Type B pancreatic cell (in vitro differentiated cells): ENCODE measurements around the gene RYR2. TPM values are rescaled to one million over a fixed set of nuclear protein-coding genes. Genes with fewer than 3 reads are reported as not detected.

Experiments used
- DNase-seq: peaks from one replicate; pipeline ENCODE4 v3.0.0; 2021; ENCODE audit warnings: mixed read lengths; ENCODE audit not compliant: unreplicated experiment; ENCODE audit errors: extremely low spot score
- H3K27ac Mint-ChIP-seq: 2 replicates; pipeline ENCODE4 v1.8.0; 2021; ENCODE audit warnings: mild to moderate bottlenecking, mixed read lengths
- H3K27me3 Mint-ChIP-seq: 2 replicates; pipeline ENCODE4 v1.8.0; 2021; ENCODE audit warnings: mixed read lengths
- H3K36me3 Mint-ChIP-seq: 2 replicates; pipeline ENCODE4 v1.8.0; 2021; ENCODE audit warnings: mixed read lengths
- H3K4me1 Mint-ChIP-seq: one replicate; pipeline ENCODE4 v1.8.0; 2021; ENCODE audit warnings: mixed read lengths; ENCODE audit not compliant: unreplicated experiment
- H3K4me3 Mint-ChIP-seq: 2 replicates; pipeline ENCODE4 v1.8.0; 2021; ENCODE audit warnings: mild to moderate bottlenecking, mixed read lengths
- H3K9me3 Mint-ChIP-seq: 2 replicates; pipeline ENCODE4 v1.8.0; 2021; ENCODE audit warnings: mixed read lengths
- CTCF ChIP-seq: fragments of 200-600 bp; sonication (generic); conservative IDR thresholded peaks from 2 replicates; pipeline ENCODE4 v1.5.0; 2021; ENCODE audit warnings: antibody characterized with exemption, mild to moderate bottlenecking
- total RNA-seq: library from RNA; stranded (reverse); gene quantifications from 2 replicates; pipeline ENCODE4 v1.2.1, GENCODE V29; 2021; ENCODE audit warnings: low replicate concordance

Gene RYR2
- total RNA-seq, 1 donor from 2014 or later = 0.58 TPM

- DNase-seq = no peak
- H3K27me3 Mint-ChIP-seq = peaks cover 22% of the 10 kb centered on the region
- H3K27ac Mint-ChIP-seq = no peak overlapping the region
- no peaks in the 10 kb centered on the region for H3K9me3 Mint-ChIP-seq
- TF ChIP-seq CTCF = no peak
- H3K36me3 Mint-ChIP-seq = no peaks in the 10 kb centered on the region
- H3K4me1 Mint-ChIP-seq = peaks cover 4% of the 10 kb centered on the region
- H3K4me3 Mint-ChIP-seq = no peak overlapping the region
Observed at GRCh38 chr1:237013608-237014007, 28.4 kb upstream of the RYR2 start.

GRCh38 chr1:237016626-237017025 is 25.4 kb upstream of the RYR2 start:
- Mint-ChIP-seq H3K36me3 (no peaks in the 10 kb centered on the region), H3K4me1 (peaks cover 4% of the 10 kb centered on the region), H3K9me3 (no peaks in the 10 kb centered on the region), H3K4me3 (no peak overlapping the region), H3K27me3 (peaks cover 19% of the 10 kb centered on the region), H3K27ac (no peak overlapping the region)
- no peak for TF ChIP-seq CTCF
- DNase-seq = no peak

GRCh38 chr1:237018896-237019295 is 23.1 kb upstream of the RYR2 start:
- DNase-seq = no peak
- H3K9me3 Mint-ChIP-seq = no peaks in the 10 kb centered on the region
- no peaks in the 10 kb centered on the region for H3K36me3 Mint-ChIP-seq
- no peaks in the 10 kb centered on the region for H3K4me1 Mint-ChIP-seq
- TF ChIP-seq CTCF = no peak
- H3K4me3 Mint-ChIP-seq = no peak overlapping the region
- peaks cover 19% of the 10 kb centered on the region for H3K27me3 Mint-ChIP-seq
- no peak overlapping the region for H3K27ac Mint-ChIP-seq

DNA sequence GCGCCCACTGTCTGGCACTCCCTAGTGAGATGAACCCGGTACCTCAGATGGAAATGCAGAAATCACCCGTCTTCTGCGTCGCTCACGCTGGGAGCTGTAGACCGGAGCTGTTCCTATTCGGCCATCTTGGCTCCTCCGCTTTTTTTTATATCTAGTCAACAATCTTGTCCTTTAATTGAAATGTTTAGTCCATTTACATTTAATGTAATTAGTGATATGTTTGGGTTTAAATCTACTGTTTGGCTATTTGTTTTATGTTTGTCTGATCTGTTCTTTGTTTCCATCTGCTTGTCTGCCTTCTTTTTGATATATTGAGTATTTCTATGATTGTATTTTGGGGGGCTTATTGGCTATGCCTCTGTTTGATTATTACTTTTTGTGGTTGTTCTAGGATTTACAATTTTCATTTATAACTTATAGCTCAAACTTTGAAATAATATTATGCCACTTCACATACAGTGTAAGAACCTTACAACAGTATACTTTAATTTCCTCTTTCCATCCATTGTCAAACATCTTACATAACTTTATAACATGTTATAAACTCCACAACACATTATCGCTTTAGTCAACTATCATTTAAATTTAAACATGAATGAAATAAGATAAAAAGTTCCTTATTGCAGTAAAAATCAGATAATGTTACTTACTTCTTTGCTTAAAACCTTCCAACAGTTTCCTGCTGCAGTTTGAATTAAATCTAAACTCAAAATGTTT is 16.5 kb upstream of the RYR2 start:
- H3K9me3 Mint-ChIP-seq = no peaks in the 10 kb centered on the region
- H3K27me3 Mint-ChIP-seq = peaks cover 17% of the 10 kb centered on the region
- DNase-seq = no peak
- no peak overlapping the region for H3K4me3 Mint-ChIP-seq
- H3K4me1 Mint-ChIP-seq = no peaks in the 10 kb centered on the region
- no peak overlapping the region for H3K27ac Mint-ChIP-seq
- no peak for TF ChIP-seq CTCF
- H3K36me3 Mint-ChIP-seq = peaks cover 4% of the 10 kb centered on the region

GRCh38 chr1:237029240-237029639 is 12.7 kb upstream of the RYR2 start:
- no peaks in the 10 kb centered on the region for H3K4me1 Mint-ChIP-seq
- no peak for TF ChIP-seq CTCF
- no peak overlapping the region for H3K27ac Mint-ChIP-seq

More at GRCh38 chr1:237029240-237029639, 12.7 kb upstream of the RYR2 start:
- no peaks in the 10 kb centered on the region for H3K9me3 Mint-ChIP-seq
- DNase-seq = no peak
- H3K4me3 Mint-ChIP-seq = no peak overlapping the region
- H3K27me3 Mint-ChIP-seq = peaks cover 43% of the 10 kb centered on the region
- peaks cover 4% of the 10 kb centered on the region for H3K36me3 Mint-ChIP-seq
